ENCODE data around the gene SLC5A8. TPM values are rescaled to one million over a fixed set of nuclear protein-coding genes. Genes with fewer than 3 reads are reported as not detected.

SLC5A8 gene
- total RNA-seq, result not detected

- H3K36me3 Mint-ChIP-seq, result no peaks in the 10 kb centered on the region
- DNase-seq, result no peak
- no peak within 1 kb of the TSS for H3K4me3 Mint-ChIP-seq
- H3K4me1 Mint-ChIP-seq, result no peaks in the 10 kb centered on the region
- peaks cover 51% of the 10 kb centered on the region for H3K27me3 Mint-ChIP-seq
- peaks cover 5% of the 10 kb centered on the region for H3K9me3 Mint-ChIP-seq
- no peak within 1 kb of the TSS for H3K27ac Mint-ChIP-seq
Measured at GRCh38 chr12:101209319-101210302, at the start of gene SLC5A8. TSS of gene SLC5A8 (minus strand) at chr12:101210238. CDS start at chr12:101209848, 390 bp downstream.

GRCh38 chr12:101257357-101257756 lies 47.3 kb upstream of the SLC5A8 start:
- peaks cover 4% of the 10 kb centered on the region for H3K27me3 Mint-ChIP-seq
- H3K4me1 Mint-ChIP-seq, result no peaks in the 10 kb centered on the region
- H3K27ac Mint-ChIP-seq, result no peak overlapping the region
- peaks cover 2% of the 10 kb centered on the region for H3K9me3 Mint-ChIP-seq
- no peak overlapping the region for H3K4me3 Mint-ChIP-seq
- no peak for DNase-seq
- H3K36me3 Mint-ChIP-seq, result no peaks in the 10 kb centered on the region

GRCh38 chr12:101256266-101256665 lies 46.2 kb upstream of the SLC5A8 start:
- H3K36me3 Mint-ChIP-seq, result no peaks in the 10 kb centered on the region
- DNase-seq, result no peak
- no peaks in the 10 kb centered on the region for H3K4me1 Mint-ChIP-seq
- H3K27ac Mint-ChIP-seq, result no peak overlapping the region
- H3K27me3 Mint-ChIP-seq, result peaks cover 4% of the 10 kb centered on the region
- peaks cover 2% of the 10 kb centered on the region for H3K9me3 Mint-ChIP-seq
- H3K4me3 Mint-ChIP-seq, result no peak overlapping the region

GRCh38 chr12:101243616-101244015 lies 33.6 kb upstream of the SLC5A8 start:
- no peak overlapping the region for H3K4me3 Mint-ChIP-seq
- no peak overlapping the region for H3K27ac Mint-ChIP-seq
- no peaks in the 10 kb centered on the region for H3K4me1 Mint-ChIP-seq
- no peak for DNase-seq
- H3K9me3 Mint-ChIP-seq, result peaks cover 1% of the 10 kb centered on the region
- peaks cover 1% of the 10 kb centered on the region for H3K27me3 Mint-ChIP-seq
- no peaks in the 10 kb centered on the region for H3K36me3 Mint-ChIP-seq

- Mint-ChIP-seq H3K36me3 (no peaks in the 10 kb centered on the region), H3K27ac (no peak overlapping the region), H3K9me3 (peaks cover 1% of the 10 kb centered on the region), H3K27me3 (peaks cover 7% of the 10 kb centered on the region), H3K4me1 (no peaks in the 10 kb centered on the region), H3K4me3 (no peak overlapping the region)
- DNase-seq, result no peak
Measured at GRCh38 chr12:101243074-101243473, 33.0 kb upstream of the SLC5A8 start.

GRCh38 chr12:101238800-101239329 lies 28.8 kb upstream of the SLC5A8 start:
- Mint-ChIP-seq H3K36me3 (no peaks in the 10 kb centered on the region), H3K27me3 (peaks cover 7% of the 10 kb centered on the region), H3K4me3 (no peak overlapping the region), H3K4me1 (no peaks in the 10 kb centered on the region), H3K9me3 (peaks cover 1% of the 10 kb centered on the region), H3K27ac (no peak overlapping the region)
- DNase-seq, result no peak

GRCh38 chr12:101238306-101238705 lies 28.3 kb upstream of the SLC5A8 start:
- peaks cover 7% of the 10 kb centered on the region for H3K27me3 Mint-ChIP-seq
- no peak overlapping the region for H3K27ac Mint-ChIP-seq
- peaks cover 1% of the 10 kb centered on the region for H3K9me3 Mint-ChIP-seq
- H3K36me3 Mint-ChIP-seq, result no peaks in the 10 kb centered on the region
- no peaks in the 10 kb centered on the region for H3K4me1 Mint-ChIP-seq
- no peak for DNase-seq
- H3K4me3 Mint-ChIP-seq, result no peak overlapping the region

- H3K4me3 Mint-ChIP-seq, result no peak overlapping the region
Measured at GRCh38 chr12:101235686-101236085, 25.6 kb upstream of the SLC5A8 start.

GRCh38 chr12:101231636-101232035 lies 21.6 kb upstream of the SLC5A8 start:
- H3K4me3 Mint-ChIP-seq, result no peak overlapping the region
- no peaks in the 10 kb centered on the region for H3K36me3 Mint-ChIP-seq
- no peaks in the 10 kb centered on the region for H3K27me3 Mint-ChIP-seq
- H3K27ac Mint-ChIP-seq, result no peak overlapping the region
- DNase-seq, result no peak
- H3K9me3 Mint-ChIP-seq, result no peaks in the 10 kb centered on the region
- no peaks in the 10 kb centered on the region for H3K4me1 Mint-ChIP-seq

More at GRCh38 chr12:101235686-101236085, 25.6 kb upstream of the SLC5A8 start:
- Mint-ChIP-seq H3K27me3 (peaks cover 7% of the 10 kb centered on the region), H3K36me3 (no peaks in the 10 kb centered on the region), H3K4me1 (no peaks in the 10 kb centered on the region), H3K27ac (no peak overlapping the region), H3K9me3 (peaks cover 1% of the 10 kb centered on the region)
- DNase-seq, result no peak

- Mint-ChIP-seq H3K36me3 (no peaks in the 10 kb centered on the region), H3K27ac (no peak overlapping the region), H3K9me3 (no peaks in the 10 kb centered on the region), H3K4me1 (no peaks in the 10 kb centered on the region), H3K27me3 (no peaks in the 10 kb centered on the region), H3K4me3 (no peak overlapping the region)
- no peak for DNase-seq
Measured at GRCh38 chr12:101230547-101230946, 20.5 kb upstream of the SLC5A8 start.

GRCh38 chr12:101229841-101230241 lies 19.8 kb upstream of the SLC5A8 start:
- Mint-ChIP-seq H3K27me3 (no peaks in the 10 kb centered on the region), H3K4me1 (no peaks in the 10 kb centered on the region), H3K27ac (no peak overlapping the region), H3K36me3 (no peaks in the 10 kb centered on the region), H3K4me3 (no peak overlapping the region), H3K9me3 (no peaks in the 10 kb centered on the region)
- DNase-seq, result no peak

GRCh38 chr12:101221301-101221700 lies 11.3 kb upstream of the SLC5A8 start:
- peaks cover 3% of the 10 kb centered on the region for H3K9me3 Mint-ChIP-seq
- H3K27ac Mint-ChIP-seq, result no peak overlapping the region
- H3K4me3 Mint-ChIP-seq, result no peak overlapping the region
- H3K27me3 Mint-ChIP-seq, result peaks cover 13% of the 10 kb centered on the region
- H3K36me3 Mint-ChIP-seq, result no peaks in the 10 kb centered on the region
- DNase-seq, result no peak
- H3K4me1 Mint-ChIP-seq, result no peaks in the 10 kb centered on the region

GRCh38 chr12:101216810-101217209 lies 6.8 kb upstream of the SLC5A8 start:
- H3K27ac Mint-ChIP-seq, result no peak overlapping the region
- no peaks in the 10 kb centered on the region for H3K4me1 Mint-ChIP-seq

GRCh38 chr12:101207086-101207780 lies 2.8 kb downstream of the SLC5A8 start:
- Mint-ChIP-seq H3K27me3 (peaks cover 39% of the 10 kb centered on the region), H3K27ac (no peak overlapping the region), H3K4me3 (no peak overlapping the region), H3K36me3 (no peaks in the 10 kb centered on the region), H3K9me3 (no peaks in the 10 kb centered on the region), H3K4me1 (no peaks in the 10 kb centered on the region)
- DNase-seq, result no peak

More at GRCh38 chr12:101216810-101217209, 6.8 kb upstream of the SLC5A8 start:
- H3K27me3 Mint-ChIP-seq, result peaks cover 18% of the 10 kb centered on the region
- DNase-seq, result no peak
- no peak overlapping the region for H3K4me3 Mint-ChIP-seq
- peaks cover 16% of the 10 kb centered on the region for H3K9me3 Mint-ChIP-seq
- H3K36me3 Mint-ChIP-seq, result no peaks in the 10 kb centered on the region

GRCh38 chr12:101204602-101205304 lies 5.3 kb downstream of the SLC5A8 start:
- no peak for DNase-seq
- H3K36me3 Mint-ChIP-seq, result no peaks in the 10 kb centered on the region
- no peak overlapping the region for H3K4me3 Mint-ChIP-seq
- H3K4me1 Mint-ChIP-seq, result no peaks in the 10 kb centered on the region
- no peak overlapping the region for H3K27ac Mint-ChIP-seq
- H3K9me3 Mint-ChIP-seq, result no peaks in the 10 kb centered on the region
- peaks cover 29% of the 10 kb centered on the region for H3K27me3 Mint-ChIP-seq
